NCI-H226 (cell line): ENCODE measurements around the gene PCCA.
"Not testable (repeated sequence)": the region's sequence is repeated elsewhere in the genome, so short reads cannot be mapped to it uniquely, and the experiment has no call there.

ENCODE experiments used
- DNase-seq: peaks from one replicate; pipeline ENCODE4 v3.0.0-alpha.2; 2015

The PCCA gene

GRCh38 chr13:100146534-100146933, 57.6 kb downstream of the PCCA start:
- DNase-seq: no peak

DNA sequence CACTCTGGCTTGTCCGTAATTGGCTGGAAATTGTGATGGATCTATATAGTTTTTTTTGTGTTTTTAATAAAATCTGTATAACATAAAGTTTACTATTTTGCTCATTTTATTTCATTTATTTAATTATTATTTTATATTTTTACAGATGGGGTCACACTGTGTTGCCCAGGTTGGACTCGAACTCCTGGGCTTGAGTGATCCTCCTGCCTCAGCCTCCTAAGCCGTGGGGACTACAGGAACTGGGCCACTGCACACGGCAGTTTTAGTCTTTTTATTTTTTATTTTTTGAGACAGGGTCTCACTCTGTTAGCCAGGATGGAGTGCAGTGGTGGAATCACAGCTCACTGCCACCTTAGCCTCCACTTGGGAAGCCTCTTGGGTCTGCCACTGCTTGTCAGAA, 58.9 kb downstream of the PCCA start:
- DNase-seq: no peak

DNA sequence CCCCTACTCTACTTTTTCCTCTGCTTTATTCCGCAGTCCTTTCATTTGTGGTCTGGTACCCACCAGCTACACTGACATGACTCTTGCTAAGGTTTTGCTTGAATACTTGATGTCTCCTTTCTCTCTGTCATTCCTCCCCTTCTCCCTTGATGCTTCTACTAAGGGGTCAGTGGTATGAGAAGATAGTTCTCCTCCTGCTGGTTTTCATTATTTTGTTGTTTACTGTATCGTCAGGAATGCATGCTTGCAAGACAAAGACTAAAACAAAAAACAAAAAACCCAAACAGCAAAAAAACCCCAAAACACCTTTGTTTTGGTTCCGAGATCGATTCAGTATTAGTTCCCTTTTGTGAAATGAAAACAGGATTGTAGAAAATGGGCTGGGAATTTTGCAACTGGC, 59.5 kb downstream of the PCCA start:
- no peak for DNase-seq

GRCh38 chr13:100149389-100149788, 60.5 kb downstream of the PCCA start:
- DNase-seq: no peak

GRCh38 chr13:100150711-100151110, 61.8 kb downstream of the PCCA start:
- not testable (repeated sequence) for DNase-seq

- DNase-seq: no peak
Observed at GRCh38 chr13:100154842-100155416, 66.0 kb downstream of the PCCA start.

- peak; percentile 87 for DNase-seq
Observed at GRCh38 chr13:100156788-100157187, 67.9 kb downstream of the PCCA start.

- no peak for DNase-seq
Observed at GRCh38 chr13:100158569-100158968, 69.7 kb downstream of the PCCA start.

DNA sequence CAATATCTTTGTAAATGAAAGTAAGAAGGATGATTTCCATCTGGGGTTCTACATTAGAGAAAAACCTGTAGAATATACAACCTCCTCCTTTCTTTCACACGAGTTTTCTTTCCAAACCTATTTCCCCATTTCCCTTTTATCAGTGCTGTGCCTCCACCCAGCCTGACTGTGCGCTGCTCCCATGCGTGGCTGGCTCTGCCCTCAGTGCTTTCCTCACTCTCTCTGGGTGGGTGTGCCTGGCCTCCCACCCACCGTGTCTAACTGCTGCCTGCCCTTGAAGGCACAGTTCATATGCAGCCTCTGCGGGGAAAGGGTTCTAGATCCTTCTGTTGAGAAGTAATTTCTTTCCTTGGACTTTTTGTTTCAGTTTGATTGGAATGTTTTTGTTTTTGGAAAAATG, 70.7 kb downstream of the PCCA start:
- no peak for DNase-seq

DNA sequence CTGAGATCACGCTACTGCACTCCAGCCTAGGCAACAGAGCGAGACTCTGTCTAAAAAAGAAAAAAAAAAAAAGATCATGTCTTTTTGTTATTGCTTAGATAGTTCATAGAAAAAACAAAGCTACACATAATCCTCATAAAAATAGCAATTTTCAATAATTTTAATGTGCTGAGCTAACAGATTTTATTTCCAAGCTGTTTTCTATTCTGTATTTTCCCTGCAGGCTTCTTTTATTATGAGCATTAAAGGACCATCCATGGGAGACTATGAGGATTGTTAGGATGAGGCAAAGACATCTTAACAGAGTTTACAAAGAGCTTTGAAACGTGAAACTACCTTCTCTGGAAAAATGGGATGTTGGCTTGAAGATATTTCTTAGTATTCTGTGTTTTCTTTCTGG, 71.6 kb downstream of the PCCA start:
- no peak for DNase-seq

DNA sequence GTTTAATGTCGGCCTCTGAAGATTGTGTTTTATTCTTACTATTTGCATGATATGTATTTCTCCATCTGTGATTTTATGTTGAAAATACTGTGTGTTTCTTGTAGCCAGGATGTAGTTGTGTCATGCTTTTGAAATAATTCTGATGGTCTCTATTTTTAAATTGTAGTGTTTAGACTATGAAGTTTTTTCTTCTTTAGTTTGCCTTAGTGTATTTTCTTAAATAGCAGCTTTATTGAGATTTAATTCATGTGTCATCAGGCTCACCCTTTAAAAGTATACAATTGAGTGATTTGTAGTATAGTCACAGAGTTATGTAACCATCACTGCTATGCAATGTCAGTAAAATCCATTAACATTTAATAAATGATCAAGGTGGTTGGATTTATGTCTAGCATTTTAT, 74.5 kb downstream of the PCCA start:
- DNase-seq: no peak

- DNase-seq: no peak
Observed at GRCh38 chr13:100173203-100173602, 84.3 kb downstream of the PCCA start.

DNA sequence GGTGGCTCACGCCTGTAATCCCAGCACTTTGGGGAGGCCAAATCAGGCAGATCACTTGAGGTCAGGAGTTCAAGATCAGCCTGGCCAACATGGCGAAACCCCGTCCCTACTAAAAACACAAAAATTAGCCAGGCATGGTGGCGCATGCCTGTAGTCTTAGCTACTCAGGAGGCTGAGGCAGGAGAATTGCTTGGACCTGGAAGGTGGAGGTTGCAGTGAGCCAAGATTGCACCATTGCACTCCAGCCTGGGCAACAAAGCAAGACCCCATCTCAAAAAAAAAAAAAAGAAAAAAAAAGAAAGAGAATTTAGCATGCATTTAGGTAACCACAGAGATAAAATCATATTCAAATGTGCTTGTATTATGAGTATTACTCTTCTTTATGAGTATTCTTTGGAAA, 85.6 kb downstream of the PCCA start:
- not testable (repeated sequence) for DNase-seq

GRCh38 chr13:100175078-100175802, 86.3 kb downstream of the PCCA start:
- no peak for DNase-seq

DNA sequence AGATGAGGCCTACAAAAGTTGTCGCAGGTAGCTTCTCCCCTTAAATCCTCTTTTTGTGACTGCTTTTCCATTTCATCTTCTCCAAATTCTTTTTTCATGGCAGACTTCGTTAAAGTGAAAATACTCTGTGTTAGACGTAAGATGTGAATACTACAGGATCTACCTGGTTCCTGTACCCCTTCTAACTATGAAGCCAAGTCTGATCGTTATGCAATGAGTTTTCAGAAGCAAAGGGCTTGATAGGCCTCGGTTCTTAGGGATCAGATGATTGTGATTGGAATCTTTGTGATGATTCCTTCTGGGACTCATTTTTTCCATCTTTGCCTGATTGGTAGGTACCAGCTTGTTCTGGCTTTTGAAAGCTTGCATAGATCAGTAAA, 86.9 kb downstream of the PCCA start:
- DNase-seq: no peak

DNA sequence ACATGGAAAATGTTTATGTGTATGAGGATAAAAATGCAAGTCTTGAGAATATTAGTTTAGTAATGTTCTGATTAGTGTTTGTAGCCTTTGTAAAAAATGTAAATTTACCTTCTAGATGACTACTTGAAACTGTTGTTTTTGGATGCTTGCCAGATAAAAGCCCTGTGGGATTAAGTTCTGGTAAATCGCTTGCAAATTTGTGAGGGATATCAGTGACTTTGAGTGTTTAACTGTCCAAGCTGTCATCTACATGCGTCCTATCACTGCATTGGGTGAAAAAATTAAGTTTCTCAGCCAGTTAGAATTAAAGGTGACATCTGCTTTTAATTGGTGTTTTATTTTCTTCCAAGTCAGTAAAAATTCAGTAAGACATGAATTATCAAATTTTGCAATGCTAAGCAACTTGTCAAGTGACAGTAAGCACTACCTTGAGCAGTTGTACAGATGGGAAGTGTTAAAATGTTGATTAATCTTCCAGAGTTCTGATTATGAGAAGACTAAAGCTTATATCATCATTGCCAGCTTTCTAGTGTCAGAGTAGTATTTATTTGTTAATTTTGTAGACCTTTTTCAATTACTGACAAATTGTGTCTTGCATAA, 88.0 kb downstream of the PCCA start:
- no peak for DNase-seq

GRCh38 chr13:100178309-100178708, 89.4 kb downstream of the PCCA start:
- DNase-seq: no peak

GRCh38 chr13:100179276-100179675, 90.4 kb downstream of the PCCA start:
- no peak for DNase-seq

DNA sequence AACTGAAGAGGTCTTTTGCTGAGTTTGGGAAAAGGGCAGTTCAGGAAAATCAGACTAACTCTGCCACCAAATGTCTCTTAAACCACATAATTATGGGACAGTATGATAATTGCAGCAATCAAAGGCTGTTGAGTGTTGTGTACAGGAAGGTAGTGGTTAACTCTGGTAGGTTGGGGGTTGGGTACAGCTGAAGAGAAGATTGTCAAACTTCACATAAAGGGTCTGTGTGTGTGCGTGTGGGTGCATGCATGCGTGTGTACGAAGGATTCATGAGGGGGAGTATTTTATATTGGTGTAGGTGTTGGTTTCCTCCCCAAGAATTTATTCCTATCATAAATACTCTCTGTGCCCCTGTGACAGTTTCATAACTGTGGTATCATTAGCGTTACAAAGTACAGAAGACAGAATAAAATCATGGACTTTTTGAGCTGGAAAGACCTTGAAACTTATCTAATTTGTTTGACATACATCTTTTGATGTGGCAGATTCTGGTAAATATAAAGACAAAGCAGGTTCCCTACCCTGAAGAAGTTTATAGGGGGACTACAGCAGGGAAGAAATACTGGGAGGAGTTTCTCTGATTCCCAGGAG, 94.1 kb downstream of the PCCA start:
- DNase-seq: no peak

DNA sequence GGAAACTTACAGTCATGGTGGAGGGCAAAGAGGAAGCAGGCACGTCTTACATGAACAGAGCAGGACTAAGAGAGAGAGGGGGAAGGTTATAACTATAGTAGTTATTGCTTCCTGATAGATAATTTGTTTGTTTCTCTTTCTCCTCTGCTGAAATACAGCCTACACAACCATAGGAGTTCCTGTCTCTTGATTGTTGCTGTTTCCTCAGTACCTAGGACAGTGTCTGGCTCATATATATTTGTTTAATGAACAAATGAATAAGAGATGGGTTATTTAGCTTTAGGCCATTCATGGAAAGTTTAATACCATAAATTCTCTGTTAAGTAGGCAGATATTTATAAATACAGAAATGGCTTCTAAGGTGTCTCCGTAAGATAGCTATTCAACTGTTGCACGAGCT, 95.2 kb downstream of the PCCA start:
- DNase-seq: no peak

- no peak for DNase-seq
Observed at GRCh38 chr13:100195568-100195967, 106.7 kb downstream of the PCCA start.

GRCh38 chr13:100196375-100196774, 107.5 kb downstream of the PCCA start:
- no peak for DNase-seq

DNA sequence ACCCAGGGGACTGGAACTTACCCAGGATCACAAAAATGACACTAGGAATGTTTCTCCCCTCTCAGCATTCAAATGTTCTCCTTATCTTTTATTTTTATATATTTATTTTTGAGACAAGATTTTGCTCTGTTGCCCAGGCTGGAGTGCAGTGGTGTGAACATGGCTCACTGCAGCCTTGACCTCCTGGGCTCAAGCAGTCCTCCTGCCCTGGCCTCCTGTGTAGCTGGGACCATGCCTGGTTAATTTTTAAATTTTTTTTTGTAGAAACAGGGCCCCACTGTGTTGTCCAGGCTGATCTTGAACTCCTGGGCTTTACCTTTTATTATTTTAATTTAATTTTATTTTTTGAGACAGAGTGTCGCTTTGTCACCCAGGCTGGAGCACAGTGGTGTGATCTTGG, 108.2 kb downstream of the PCCA start:
- DNase-seq: no peak
